HG03066 (cell line): ENCODE measurements around the gene GRIP2.

Experiments used
- ATAC-seq: cut with Tn5 transposase; IDR thresholded peaks from one replicate; pipeline ENCODE4 v1.9.1; 2021; ENCODE audit warnings: low read depth; ENCODE audit not compliant: unreplicated experiment

The GRIP2 gene

DNA sequence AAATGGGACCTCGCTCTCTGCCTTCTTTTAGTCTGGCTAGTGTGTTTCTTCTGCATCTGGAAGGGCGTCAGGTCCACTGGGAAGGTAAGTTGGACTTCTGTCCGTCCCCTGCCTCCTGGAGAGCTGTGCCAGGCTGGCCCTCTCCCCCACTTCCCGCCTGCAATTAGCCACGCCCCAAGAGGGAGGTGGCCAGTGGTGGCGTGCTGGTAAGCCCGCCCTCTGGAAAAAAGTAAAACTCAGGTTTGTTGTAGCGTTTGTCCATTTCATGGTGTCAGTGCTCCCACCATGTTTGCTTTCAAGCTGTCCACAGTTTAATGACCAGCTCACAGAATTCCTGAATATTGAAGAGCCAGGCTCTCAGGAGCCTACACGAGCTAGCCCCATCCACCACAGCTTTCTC lies 82.1 kb downstream of the GRIP2 start:
- ATAC-seq, result no peak

DNA sequence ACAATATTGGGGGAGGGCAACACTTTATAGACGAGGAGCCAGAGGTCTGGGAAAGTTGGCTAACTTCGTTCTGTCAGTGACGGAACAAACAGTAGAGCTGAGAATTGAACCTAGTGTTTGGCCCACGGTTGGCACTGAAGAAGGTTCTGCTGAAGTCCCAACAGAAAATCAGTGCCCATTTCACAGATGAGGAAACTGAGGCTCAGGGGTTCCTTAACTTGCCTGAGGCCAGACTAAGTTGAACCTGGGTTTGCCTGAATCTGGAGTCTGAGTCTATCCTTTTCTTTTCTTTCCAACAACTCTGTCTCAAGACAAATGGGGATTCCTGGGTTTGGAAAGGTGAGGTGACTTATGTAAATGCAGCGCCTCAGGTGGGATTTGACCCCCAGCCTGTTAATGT lies 82.7 kb downstream of the GRIP2 start:
- ATAC-seq, result no peak

DNA sequence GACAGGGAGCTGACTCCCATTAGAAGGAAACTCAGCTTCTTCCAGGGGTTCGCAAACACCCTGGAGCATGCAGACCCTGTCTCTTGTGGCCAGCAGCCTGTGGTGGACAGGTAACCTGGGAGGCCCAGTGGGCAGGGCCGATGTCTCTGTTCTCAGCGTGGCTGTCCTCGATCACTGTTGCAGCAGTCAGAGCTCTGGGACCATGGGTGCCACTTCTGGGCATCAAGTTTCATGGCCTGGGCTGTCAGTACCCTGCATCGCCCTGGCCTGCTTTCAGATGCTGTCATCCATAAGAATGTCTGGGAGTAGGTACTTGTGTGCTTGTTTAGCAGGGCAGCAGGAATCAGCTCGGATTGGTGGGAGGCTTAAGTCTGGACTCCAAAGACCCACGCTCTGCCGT lies 83.3 kb downstream of the GRIP2 start:
- no peak for ATAC-seq

DNA sequence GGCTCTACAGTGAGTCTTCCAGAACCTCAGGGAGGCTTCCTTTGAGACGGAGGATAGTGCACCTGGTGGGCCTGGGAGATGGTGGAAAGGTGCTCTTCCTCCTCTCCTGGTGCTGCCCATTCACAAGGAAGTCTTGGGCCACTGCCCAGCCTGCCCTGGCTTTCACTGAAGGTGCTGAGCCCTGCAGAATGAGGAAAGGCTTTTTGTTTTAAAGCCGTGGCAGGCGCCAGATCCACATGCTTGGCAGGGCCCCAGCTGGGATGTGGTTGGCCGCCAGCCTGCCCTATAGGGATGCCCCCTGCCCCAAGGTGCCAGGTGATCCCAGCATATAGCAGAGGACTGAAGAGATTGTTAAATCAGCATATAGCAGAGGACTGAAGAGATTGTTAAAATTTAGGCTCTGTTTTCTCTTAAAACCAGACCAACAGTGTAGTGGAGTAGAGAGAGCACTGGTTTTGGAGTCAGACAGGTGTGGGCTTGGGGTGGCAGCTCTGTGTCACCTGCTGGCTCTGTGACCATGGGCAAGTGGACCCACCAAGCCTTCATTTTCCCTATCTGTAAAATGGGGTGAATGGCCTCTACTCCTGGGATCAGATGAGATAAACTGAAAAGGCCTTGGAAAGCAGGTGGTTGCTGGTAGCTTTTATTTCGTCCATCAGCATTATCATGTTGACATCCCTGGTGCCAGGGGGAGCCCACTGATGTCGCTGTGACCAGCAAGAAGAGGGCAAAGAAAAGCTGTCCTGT lies 84.4 kb downstream of the GRIP2 start:
- no peak for ATAC-seq

DNA sequence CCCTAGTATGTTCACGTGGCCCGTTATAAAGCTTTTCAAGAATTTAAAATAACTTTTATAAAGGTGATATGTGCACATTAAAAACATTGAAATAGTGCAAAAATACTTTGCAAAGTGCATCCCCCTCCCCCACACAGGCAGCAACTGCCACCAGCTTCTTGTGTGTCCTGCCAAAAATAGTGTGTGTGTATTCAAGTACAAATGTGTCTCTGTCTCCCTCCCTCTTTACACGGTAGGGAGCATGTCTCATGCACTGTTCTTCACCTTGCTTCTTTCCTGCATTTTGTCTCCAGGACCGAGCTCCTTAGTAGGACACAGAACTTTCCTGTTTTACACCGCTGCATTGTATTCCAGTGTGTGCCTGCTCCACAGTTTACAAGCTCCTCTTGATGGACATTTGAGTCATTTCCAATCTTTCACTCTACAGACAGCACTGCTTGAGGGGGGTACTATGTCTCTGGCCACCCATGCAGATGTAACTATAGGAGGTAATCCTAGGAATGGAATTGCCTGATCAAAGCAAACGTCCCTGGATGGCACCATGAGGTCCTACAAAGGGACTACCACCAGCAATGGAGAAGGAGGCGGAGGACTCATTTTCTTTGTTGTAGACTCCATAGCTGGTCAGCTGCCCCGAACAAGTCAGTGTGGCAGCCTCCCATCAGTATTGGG lies 85.4 kb downstream of the GRIP2 start:
- no peak for ATAC-seq

DNA sequence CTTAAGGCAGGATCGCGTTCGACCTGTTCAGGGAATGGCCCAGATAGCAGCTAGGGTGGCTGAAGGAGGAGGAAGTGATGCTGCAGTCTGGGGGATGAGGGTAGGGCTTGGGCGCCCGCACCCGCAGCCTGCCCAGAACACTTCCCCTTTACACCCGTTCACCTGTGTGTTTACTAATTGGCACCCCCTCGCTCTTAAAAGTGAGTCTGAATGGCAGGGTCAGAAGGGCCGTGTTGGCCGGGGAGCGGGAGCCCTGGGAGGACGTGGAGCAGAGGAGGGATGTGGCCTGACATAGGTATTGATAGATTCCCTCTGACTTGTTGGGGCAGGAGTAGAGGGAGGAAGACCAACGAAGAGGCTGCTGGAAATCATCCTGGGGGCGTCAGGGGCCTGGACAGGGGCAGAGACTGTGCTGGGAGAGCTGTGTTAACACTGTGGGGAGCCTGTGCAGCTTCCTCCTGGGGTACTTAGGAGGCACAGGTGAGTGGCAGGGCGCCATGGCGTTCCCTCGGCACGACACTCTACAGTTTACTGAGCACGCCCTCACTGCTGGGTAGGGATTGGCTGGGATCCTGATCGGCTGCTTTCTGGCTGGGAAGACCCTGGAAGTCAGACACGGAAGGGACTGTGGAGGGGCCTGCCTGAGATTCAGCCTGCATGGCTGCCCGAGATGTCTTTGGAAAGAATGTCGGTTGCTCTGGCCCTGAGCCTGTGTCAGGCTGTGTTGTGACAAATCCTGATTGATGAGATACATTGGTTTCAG lies 86.1 kb downstream of the GRIP2 start:
- ATAC-seq, result no peak

DNA sequence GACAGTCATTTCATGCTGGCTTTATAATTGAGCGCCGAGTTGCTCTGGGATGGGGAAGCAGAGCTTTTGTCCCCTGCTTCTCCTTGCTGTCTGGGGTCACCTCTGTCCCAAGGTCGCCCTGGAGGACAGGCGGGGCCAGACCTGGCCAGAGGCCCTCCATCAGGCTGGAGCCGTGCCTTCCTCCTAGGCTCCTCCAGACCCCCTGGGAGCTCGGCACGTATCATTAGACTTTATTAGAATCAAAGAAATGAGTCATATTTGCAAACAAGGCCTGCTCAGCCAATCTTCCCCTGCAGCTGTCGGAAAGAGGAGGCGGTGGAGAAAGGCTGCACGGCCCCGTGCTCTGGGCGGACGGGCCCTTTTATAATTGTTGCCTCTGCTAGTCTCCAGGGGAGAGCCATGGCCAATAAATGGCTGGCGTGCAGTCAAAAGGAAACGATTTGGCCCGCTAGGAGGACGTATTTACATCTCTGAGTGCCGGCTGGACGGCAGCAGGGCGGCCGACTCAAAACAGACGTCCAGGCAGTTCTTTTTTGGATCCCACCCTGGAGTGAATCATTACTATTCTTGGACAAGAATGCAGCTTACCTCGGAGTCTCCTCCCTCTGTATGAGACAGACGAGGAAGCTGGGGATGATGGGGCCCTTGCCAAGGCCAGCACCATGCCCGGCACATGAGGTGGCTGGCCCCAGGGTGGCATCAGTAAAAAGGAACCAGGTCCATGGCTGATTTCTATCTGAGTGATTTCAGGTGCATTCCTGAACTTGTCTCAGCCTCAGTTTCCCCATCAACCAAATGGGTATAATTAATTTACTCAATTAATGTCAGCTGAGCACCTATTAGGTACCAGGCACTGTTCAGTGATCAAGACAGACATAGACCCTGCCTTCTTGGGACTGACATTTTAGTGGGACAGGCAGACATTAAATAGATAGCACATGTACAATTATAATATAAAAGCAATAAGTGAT lies 87.1 kb downstream of the GRIP2 start:
- ATAC-seq, result no peak

DNA sequence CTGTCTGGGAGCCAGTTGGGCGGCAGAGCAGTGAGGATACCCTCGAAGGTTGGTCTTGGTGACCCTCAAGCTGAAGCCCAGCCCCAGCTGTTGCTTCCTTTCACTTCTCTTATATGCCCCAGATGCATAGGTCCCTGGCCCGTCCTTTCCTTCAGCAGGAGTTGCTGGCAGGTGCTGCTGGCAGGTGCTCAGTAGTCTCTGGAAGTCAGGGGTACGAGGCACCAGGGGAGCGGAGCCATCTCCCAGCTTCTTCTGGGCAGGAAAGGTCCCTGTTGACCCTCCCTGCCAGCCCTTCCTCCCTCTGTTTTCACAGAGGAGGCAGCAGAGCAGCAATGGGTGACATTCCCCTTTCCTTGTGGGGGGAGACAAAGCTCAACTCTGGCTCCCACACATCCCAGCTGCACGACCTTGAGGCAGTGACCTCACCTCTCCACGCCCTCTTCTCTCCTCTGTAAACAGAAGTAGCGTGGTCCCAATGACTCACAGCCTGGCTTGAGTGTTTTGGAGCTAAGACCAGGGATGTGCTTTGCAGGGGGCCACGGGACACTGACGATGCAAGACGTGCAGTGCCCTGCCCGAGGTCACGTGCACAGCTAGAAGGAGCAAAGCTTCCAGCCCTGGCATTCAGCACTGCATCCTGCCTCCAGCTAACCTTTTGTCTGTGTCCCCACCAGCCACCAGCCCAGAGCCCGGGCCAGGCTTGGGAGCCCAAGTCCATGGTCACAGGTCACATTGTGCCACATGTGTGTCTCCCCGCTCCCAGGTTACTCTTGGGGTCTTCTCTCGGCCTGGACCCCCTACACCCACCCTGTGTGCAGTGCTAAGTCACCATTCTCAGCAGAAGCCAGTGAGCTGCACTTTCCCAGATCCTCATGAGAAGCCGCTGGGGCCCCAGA lies 88.0 kb downstream of the GRIP2 start:
- ATAC-seq, result no peak

DNA sequence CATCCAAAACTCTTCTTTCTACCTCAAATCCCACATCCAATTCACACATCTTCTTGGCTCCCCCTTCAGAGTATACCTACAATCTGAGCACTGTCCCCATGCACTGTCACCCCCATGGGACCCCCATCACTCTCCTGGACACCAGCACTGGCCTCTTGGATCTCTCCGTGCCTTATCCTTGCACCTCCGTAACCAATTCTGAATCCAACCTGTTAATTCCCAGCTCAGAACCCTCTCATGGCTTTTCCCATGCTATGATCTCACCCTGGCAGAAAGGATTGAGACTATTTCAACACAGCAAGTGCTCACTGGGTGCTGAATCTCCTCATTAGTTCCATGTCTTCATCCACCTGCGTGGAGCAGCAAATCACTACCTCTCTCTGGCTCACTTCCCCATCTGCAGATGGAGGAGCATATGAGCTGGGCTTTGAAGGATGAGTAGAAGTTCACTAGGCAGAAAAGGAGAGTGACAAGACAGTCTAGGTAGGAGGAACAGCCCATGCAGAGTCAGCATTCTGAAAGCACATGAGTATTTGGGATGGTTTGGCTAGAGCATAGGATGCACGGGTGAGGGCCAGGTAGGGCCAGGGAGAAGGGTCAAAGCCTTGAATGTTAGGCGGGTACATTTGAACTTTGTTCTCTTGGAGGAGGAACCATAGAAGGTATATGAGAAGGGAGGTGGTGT lies 89.1 kb downstream of the GRIP2 start:
- no peak for ATAC-seq

DNA sequence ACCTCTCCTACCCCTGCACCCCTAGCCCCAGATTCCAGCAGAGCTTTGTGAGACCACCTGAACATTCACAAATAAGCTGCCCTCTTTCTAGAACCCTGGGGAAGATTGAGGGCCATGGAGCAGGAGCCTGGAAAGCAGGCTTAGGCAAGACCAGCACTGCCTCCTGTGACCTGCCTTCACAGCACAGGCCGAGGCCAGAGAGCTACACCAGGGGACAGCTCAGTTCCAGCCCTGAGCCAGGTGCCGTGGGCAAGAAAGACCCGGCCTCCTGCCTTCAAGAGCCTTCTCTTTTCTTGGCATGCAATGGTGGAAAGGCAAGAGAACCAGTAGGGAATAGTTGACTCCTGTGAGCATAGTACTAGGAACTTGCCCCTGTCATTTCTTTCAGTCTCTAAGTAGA lies 89.6 kb downstream of the GRIP2 start:
- ATAC-seq, result no peak

DNA sequence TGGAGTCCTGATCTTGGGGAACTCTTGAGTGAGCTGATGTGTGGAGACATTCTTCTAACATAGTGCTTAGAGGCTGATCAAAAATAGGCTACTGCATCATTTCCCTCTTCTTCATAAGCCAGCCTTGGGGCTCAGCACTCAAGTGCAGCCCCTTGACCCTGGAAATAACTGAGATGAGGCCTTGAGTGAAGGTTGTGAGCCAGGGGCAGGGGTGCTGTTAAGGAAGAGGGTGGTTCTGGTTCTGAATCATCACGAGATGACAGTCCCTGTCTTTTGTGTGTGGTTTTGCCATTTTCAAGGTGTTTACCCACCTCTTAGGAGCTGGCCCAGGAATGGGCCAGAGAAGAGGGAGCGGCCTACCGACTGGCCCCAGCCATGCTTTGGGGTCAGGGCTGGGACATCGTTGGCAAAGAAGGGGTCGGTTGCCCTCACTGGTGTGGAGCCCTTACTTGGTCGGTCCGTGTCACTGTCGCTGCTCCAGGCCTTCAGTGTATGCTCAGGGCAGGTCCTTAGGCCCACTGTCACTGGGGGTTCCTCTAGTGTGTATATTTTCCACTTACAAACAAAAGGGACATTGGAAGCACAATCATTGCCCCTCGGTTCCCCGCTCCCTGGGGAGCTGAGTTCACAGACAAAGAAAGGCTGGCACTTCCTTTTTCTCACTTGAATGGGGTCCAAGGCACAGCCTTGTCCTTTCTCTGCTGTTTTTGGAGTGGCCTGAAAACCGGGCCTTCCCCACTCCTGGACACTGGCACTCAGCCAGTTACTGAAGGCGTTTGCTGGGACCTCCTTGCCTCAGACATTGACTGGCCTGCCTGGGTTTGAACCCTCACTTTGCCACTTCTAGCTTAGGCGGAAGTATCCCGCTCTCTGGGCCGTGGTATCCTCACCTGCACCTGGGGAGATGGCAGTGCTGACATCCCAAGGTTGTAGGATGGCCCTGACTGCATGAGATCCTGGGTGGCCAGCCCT lies 91.1 kb downstream of the GRIP2 start:
- no peak for ATAC-seq

DNA sequence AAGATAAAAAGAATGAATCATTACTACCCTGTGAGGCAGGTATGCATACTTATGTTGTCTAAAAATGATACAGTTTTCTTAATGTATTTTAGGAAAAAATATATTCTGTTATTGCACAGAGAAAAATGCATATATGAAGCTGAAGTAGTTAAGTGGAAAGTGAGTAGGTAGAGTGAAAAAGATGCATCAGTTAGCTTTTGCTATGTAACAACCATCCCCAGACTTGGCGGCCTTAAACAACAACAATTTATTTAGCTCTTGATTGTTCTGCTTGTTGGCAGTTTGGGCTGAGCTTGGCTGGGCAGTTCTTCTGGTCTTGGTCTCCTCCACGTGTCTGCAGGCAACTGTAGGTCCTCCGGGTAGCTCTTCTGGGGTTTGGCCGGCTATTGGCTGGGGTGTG lies 92.1 kb downstream of the GRIP2 start:
- ATAC-seq, result no peak

DNA sequence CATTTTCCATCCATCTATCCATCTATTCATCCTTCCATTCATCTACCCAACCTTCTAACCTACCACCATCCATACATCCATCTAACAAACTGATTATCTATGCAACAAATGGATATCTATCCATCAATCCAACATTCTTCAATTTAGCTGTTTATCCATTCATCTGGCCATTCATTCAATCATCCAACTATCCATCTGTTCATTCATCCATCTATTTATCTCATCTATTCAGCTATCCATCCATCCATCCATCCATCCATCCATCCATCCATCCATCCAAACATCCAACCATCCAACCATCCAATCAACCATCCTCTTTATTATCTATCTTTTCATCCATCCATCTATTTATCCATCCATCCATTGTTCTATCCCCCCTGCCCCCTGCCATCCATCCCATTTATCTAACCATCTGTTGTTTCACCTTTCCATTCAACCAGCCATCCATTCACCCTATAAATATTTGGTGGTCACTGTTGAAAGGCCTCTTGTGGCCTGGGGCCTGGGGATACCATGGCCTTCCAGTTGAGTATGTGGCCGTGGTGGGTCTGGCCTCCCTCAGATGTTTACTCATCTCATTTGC lies 93.1 kb downstream of the GRIP2 start:
- ATAC-seq, result no peak

DNA sequence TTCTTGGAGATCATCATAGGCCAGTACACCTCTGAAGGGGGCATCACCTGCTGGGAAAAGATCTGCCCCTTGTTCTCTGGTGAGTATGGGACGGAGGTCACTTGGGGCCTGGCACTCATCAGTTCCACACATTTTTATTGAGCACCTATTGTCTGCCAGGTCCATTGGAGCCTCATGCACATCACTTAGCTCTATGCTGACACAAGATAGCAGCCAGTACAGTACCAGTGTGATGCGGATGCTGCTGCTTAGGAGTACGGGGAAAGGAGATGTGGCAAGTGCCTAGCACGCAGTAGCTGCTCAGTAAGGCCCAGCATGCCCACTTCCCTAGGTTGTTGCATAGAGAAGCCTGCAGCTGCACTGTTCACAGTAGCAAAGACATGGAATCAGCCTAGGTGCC lies 94.4 kb downstream of the GRIP2 start:
- ATAC-seq, result no peak

DNA sequence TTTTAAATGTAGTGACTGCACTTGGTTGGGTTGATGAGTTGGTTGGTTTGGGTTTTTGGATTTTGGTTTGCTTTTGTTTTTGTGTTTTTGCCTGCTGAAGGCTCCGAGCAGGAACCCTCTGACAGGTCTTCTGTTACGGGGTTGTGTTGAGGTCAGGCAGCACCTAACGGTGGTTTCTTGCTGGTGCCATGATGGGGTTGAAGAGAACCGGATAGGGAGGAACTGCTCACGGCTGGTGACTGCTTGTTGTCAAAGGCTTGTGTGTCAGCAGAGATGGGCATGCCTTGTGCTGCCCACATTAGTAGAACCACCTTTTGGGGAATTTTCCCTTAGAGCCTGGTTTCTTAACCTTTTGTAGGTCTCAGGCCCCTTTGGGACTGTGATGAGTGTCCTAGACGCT lies 95.8 kb downstream of the GRIP2 start:
- ATAC-seq, result no peak

DNA sequence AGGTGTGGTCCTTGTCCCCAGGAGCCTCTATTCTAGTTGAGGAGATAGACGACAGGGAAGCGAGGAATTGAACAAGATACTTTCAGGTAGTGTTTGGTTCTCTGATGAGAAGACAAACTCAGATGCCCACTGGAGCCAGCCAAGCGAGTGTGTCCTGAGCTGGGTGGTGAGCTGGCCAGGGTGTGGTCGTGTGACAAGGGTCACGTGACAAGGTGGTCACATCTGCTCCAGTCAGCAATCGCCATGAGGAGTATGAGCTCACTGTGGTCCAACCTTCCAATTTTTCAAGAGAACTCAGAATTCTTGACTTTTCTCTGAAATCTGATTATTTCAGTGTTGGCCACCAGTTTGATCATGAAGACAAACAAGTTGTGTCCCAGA lies 98.2 kb downstream of the GRIP2 start:
- ATAC-seq, result no peak

DNA sequence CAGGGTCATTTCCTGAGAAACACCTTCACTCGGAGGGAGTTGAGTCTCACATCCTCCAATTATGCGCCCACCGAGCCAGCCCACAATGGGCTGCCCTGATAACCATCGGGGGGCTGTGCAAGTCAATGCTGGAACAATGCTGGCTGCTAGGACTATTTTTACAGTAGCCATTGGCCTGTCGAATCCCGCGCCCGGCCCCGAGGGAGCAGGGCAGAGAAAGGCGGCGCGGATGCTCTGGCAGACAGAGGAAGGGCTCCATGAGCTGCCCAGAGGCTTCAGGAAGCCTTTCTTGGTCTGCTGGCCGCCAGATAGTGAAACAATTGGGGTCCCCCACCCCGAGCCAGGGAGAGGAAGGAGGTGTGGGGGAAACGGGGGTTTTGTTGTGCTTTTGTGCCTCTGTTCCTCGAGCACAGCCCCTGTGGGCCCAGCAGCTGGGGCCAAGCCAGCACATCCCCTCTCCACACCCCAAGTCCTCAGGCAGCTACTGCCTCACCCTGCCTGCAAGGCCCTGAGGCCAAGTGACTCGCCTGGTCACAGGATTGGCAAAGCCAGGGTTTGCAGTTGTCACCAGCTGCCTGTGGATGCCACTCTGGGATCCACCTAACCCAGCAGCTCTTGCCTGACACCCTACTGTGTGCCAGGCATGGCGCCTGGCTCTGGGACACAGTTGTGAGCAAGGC lies 98.8 kb downstream of the GRIP2 start:
- ATAC-seq, result no peak
